Activated naive CD8-positive, alpha-beta T cell treated with anti-CD3 and anti-CD28 coated beads, Interleukin-2, amount 10 ng/mL, durations not matched to agents 7 days and 5 days (primary cell): ENCODE measurements around the gene SST. TPM values are rescaled to one million over a fixed set of nuclear protein-coding genes. Genes with fewer than 3 reads are reported as not detected.
"Not testable (repeated sequence)": the region's sequence is repeated elsewhere in the genome, so short reads cannot be mapped to it uniquely, and the experiment has no call there.

ENCODE experiments used
- ATAC-seq: fragments of 150-1000 bp; cut with Tn5 transposase; one replicate; pipeline ENCODE4 v1.10.0; 2021; ENCODE audit warnings: low read depth, moderate library complexity
- POLR2A ChIA-PET: fragments of 350-600 bp; sonication (Branson Sonifier 250); formaldehyde crosslinking; loops from one replicate; lab custom pipeline; 2021; ENCODE audit warnings: antibody characterized with exemption; lab: Charles Lee
- DNase-seq: peaks from one replicate; pipeline ENCODE4 v3.0.0; 2021
- H3K27ac Mint-ChIP-seq: one replicate; pipeline ENCODE4 v1.8.0; 2022; ENCODE audit warnings: mild to moderate bottlenecking, mixed read lengths
- H3K27me3 Mint-ChIP-seq: one replicate; pipeline ENCODE4 v1.8.0; 2022; ENCODE audit warnings: mild to moderate bottlenecking, moderate library complexity, mixed read lengths
- H3K36me3 Mint-ChIP-seq: one replicate; pipeline ENCODE4 v1.8.0; 2021; ENCODE audit warnings: mild to moderate bottlenecking, mixed read lengths
- H3K4me1 Mint-ChIP-seq: one replicate; pipeline ENCODE4 v1.8.0; 2021; ENCODE audit warnings: mixed read lengths
- H3K4me3 Mint-ChIP-seq: one replicate; pipeline ENCODE4 v1.8.0; 2022; ENCODE audit warnings: mild to moderate bottlenecking, moderate library complexity, mixed read lengths
- H3K9me3 Mint-ChIP-seq: one replicate; pipeline ENCODE4 v1.8.0; 2021; ENCODE audit warnings: mixed read lengths
- total RNA-seq, 2 experiments: library from RNA; stranded (reverse); gene quantifications; one replicate each; pipeline ENCODE4 v1.2.3, GENCODE V29; 2021

The SST gene
- total RNA-seq, 2 experiments from 2014 or later: not detected

DNA sequence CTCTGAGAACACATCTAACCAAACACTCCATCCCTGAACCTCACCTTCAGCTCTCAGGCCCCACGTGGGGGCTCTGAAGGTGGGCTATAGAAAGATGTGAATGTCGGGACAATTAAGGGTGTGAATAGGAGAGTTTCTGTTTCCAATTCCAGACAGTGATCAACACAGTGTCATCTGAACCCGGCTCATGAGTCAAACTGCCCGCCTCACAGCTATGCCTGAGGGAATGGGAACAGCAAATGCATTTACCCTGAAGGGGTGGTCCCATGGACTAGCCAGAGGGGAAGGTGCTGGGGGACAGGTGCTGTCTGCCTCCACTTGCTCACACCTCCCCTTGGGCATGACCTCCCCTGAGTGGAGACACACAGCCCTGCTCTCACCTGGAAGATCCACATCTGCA is 25.8 kb upstream of the SST start:
- Mint-ChIP-seq H3K36me3 (no peaks in the 10 kb centered on the region), H3K4me3 (no peak overlapping the region), H3K27ac (no peak overlapping the region), H3K9me3 (no peaks in the 10 kb centered on the region), H3K4me1 (no peaks in the 10 kb centered on the region), H3K27me3 (peaks cover 26% of the 10 kb centered on the region)
- DNase-seq (no peak), ATAC-seq (no peak)
- POLR2A ChIA-PET: no interaction called here

DNA sequence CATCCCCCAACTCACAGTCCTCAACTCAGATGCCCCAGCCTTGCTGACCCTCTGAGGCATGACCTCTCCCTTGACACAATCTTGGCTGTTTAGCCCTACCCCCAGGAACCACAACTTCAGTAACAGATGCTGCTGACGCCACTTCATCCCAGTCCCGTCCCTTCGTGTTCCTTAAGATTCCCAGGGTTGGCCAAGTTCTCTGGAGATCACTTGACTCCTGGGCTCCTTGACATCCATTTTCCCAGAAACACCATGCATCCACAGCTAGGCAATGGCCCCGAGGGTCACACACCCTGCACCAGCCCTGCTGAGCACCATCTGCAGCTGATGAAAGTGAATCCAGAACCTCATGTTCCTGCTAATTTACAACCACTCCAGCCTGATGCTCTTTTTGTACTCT is 25.3 kb upstream of the SST start:
- no peak for DNase-seq
- Mint-ChIP-seq H3K4me1 (no peaks in the 10 kb centered on the region), H3K4me3 (no peak overlapping the region), H3K27ac (no peak overlapping the region), H3K36me3 (no peaks in the 10 kb centered on the region), H3K9me3 (no peaks in the 10 kb centered on the region), H3K27me3 (peaks cover 30% of the 10 kb centered on the region)
- ATAC-seq: no peak
- POLR2A ChIA-PET: no interaction called here

DNA sequence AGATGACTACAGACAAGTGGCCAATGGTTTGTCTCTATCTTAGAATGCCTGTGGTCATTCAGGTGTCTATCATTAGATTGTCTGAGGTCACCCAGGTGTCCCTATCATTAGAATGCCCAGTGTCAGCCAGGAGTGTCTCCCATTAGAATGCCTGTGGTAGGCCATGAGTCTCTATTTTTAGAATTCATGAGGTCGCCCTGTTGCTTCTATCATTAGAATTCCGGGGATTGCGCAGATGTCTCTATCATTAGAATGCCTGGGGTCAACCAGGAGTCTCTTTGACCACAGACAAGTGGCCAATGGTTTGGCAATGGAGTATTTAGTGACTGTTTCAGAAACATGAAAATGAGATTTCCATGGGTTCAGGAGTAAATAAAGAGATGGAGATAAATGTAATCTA is 24.6 kb upstream of the SST start:
- ATAC-seq (no peak), DNase-seq (no peak)
- Mint-ChIP-seq H3K9me3 (no peaks in the 10 kb centered on the region), H3K27ac (no peak overlapping the region), H3K36me3 (no peaks in the 10 kb centered on the region), H3K4me3 (no peak overlapping the region), H3K4me1 (no peaks in the 10 kb centered on the region), H3K27me3 (peaks cover 36% of the 10 kb centered on the region)
- POLR2A ChIA-PET: no interaction called here

DNA sequence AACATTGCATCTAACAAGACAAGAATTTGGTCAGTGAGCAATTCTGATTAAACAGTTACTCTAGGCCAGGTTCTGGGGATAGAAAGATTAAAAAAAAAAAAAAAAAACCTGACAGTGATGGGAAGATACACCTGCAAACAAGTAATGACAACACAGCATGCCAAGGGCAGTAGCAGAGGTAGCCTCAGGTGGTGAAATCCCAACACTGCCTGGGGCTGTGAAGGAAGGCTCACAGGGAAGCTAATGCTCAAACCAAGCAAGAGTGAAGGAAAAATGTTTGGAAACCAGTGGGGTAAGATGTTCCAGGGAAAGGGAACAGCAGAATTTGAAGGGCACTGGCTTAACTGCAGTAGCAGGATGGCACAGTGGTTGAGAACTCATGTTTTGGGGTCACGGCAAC is 23.2 kb upstream of the SST start:
- peaks cover 45% of the 10 kb centered on the region for H3K27me3 Mint-ChIP-seq
- H3K9me3 Mint-ChIP-seq: no peaks in the 10 kb centered on the region
- no peak for ATAC-seq
- H3K27ac Mint-ChIP-seq: no peak overlapping the region
- POLR2A ChIA-PET: no interaction called here
- no peak for DNase-seq
- no peak overlapping the region for H3K4me3 Mint-ChIP-seq
- no peaks in the 10 kb centered on the region for H3K4me1 Mint-ChIP-seq
- H3K36me3 Mint-ChIP-seq: no peaks in the 10 kb centered on the region

DNA sequence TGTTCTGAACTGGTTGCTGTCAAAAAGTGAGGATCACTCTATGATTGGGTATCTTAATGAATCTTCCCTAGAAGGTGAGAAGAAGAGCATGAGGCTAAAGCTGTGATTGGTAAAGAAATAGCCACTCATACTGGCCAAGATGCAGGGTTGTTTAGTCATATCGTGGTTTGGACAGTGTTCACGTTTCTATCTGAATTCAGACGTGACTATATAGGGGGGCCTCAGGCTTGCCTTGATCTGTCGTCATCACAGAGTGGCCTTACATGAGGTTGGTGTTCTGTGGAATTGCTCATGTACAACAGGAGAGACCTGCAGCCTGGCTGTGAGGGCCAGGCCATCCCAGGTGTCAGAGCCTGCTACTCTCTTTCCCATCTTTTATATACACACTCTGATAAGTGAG is 19.8 kb upstream of the SST start:
- no peak for DNase-seq
- Mint-ChIP-seq H3K4me1 (no peaks in the 10 kb centered on the region), H3K9me3 (peaks cover 3% of the 10 kb centered on the region), H3K27ac (no peak overlapping the region), H3K4me3 (no peak overlapping the region), H3K36me3 (no peaks in the 10 kb centered on the region), H3K27me3 (peaks cover 55% of the 10 kb centered on the region)
- POLR2A ChIA-PET: no interaction called here
- no peak for ATAC-seq

DNA sequence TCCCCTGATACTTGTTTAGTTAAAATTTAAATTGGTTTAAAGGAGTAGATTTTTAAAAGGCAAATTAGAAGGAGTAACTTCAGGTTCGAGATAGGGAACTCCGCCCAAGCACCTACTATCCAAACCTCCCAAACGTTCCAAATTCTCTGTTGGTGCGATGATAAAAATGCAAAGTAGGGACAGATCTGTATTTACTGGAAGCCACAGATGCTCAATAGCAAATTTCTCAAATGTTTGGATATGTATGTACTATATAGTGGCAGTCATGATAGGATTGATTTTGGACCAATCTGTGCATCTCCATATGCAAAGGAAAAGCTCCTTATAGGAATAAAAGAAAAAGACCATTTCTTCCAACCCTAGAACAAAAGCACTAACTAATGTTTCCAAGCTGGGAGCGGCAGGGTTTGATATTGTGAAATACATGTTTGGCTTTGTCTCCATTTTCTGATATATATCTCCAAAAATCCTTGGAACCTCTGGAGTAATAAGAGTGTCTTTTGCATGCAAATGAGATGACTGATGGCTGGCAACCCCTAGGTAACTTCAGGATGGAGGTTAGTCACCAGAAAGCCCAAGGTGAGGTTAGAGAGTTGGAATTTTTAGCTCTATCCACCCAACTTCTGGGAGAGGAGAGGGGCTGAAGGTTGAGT is 16.6 kb upstream of the SST start:
- Mint-ChIP-seq H3K9me3 (peaks cover 3% of the 10 kb centered on the region), H3K36me3 (no peaks in the 10 kb centered on the region), H3K27ac (no peak overlapping the region), H3K4me1 (no peaks in the 10 kb centered on the region), H3K4me3 (no peak overlapping the region), H3K27me3 (peaks cover 46% of the 10 kb centered on the region)
- DNase-seq (no peak), ATAC-seq (no peak)
- POLR2A ChIA-PET: no interaction called here

DNA sequence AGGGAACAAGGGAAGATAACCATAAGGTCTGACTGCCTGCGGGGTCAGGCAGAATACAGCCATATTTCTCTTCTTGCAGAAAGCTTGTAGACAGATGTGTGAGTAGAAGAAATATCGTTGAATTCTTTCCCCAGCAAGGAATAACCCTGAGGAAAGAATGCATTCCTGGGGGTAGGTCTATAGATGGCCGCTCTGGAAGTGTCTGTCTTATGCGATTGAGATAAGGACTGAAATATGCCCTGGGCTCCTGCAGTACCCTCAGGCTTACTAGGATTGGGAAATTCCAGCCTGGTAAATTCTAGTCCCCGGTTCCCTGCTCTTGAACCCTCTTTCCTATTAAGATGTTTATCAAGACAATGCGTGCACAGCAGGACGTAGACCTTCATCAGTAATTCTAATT is 15.8 kb upstream of the SST start:
- POLR2A ChIA-PET: no interaction called here
- Mint-ChIP-seq H3K4me1 (no peaks in the 10 kb centered on the region), H3K36me3 (no peaks in the 10 kb centered on the region), H3K9me3 (peaks cover 3% of the 10 kb centered on the region), H3K27me3 (peaks cover 41% of the 10 kb centered on the region), H3K4me3 (no peak overlapping the region), H3K27ac (no peak overlapping the region)
- no peak for ATAC-seq
- DNase-seq: no peak

DNA sequence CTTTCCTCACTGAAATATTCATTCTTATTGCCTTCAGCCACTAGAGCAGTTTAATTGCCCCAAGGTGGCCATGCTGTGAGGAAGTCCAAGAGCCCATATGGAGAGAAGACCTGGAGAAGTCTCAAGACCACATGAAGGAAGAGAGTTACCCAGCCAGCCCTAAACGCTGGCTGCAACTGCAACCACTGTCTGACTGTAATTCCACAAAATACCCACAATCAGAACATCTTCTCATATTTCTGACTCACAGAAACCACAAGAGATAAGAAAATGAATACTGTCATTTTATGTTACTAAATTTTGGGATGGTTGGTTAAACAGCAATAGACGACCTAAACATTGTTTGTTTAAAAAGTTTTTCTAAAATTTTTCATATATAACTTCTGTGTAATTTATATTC is 14.7 kb upstream of the SST start:
- Mint-ChIP-seq H3K27me3 (peaks cover 35% of the 10 kb centered on the region), H3K27ac (no peak overlapping the region), H3K4me3 (no peak overlapping the region), H3K9me3 (peaks cover 3% of the 10 kb centered on the region), H3K36me3 (no peaks in the 10 kb centered on the region), H3K4me1 (no peaks in the 10 kb centered on the region)
- POLR2A ChIA-PET: no interaction called here
- ATAC-seq: no peak
- DNase-seq: no peak

DNA sequence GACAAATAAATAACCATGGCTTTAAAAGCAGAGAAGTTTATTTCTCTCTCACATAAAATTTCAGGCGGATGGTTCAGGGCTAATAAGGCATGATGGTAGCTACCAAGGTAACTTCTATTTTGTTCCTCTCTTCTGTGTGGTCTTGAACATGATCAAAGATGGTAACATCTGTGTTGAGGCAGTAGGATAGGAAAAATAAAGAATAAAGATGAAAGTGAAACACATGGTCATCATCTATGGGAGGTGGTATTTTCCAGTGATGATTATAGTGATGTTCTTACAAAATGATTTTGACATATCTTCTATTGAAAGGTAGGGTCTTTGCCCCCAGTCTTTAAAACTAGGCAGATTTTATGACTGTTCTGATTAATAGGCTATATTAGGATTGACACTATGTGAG is 14.2 kb upstream of the SST start:
- Mint-ChIP-seq H3K27ac (no peak overlapping the region), H3K27me3 (peaks cover 35% of the 10 kb centered on the region), H3K9me3 (peaks cover 3% of the 10 kb centered on the region), H3K4me1 (peaks cover 2% of the 10 kb centered on the region), H3K36me3 (no peaks in the 10 kb centered on the region), H3K4me3 (no peak overlapping the region)
- DNase-seq (no peak), ATAC-seq (no peak)
- POLR2A ChIA-PET: no interaction called here

DNA sequence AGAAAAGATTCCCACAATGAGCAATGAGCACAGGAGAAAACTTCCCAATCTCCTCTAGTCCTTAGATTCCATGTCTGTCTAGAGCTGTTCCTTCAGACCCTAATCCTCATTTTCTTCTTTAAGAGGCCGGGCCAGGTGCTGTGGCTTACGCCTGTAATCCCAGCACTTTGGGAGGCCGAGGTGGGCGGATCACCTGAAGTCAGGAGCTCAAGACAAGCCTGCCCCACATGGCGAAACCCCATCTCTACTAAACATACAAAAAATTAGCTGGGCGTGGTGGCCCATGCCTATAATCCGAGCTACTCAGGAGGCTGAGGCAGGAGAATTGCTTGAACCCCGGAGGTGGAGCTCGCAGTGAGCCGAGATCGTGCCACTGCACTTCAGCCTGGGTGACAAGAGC is 11.6 kb upstream of the SST start:
- H3K27ac Mint-ChIP-seq, H3K4me3 Mint-ChIP-seq, POLR2A ChIA-PET, H3K36me3 Mint-ChIP-seq, H3K9me3 Mint-ChIP-seq, DNase-seq, H3K4me1 Mint-ChIP-seq, ATAC-seq: not testable (repeated sequence)
- H3K27me3 Mint-ChIP-seq: peaks cover 27% of the 10 kb centered on the region

DNA sequence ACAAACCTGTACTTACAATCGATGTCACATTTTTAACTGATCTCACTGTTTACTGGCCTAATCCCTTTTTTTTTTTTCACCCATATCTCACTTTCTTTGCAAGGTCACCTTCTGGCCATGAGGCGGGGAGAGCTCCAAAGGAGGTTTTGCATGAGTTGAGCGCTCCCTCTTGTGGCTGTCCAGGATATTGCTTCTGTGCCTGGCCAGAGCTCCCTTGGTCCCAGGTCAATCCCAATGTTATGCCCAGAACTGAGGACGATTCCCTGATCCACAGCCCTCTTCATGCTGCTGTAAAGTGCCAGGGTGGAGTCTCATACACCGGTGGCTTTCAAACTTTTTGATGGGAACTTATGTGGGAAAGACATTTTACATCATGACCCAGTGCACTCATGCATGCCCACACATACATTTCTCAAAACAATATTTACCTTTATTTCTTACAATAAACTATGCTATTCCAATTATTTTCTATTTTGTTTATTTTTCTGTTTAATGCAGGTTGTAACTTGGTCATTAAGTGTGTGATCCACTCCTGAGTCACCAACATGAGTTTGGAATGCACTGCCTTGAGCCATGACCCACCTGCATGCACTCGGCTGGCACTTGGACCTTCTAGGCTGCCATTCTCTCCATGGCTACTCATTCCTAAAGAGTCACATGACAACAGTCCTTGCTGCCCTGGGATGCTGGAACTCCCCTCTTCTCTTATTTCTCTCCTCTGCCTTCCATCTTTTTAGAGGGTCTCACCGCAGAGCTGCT is 9.6 kb upstream of the SST start:
- DNase-seq (peak; percentile 67), ATAC-seq (peak; percentile 68)
- no peaks in the 10 kb centered on the region for H3K36me3 Mint-ChIP-seq
- no peak overlapping the region for H3K4me3 Mint-ChIP-seq
- no peaks in the 10 kb centered on the region for H3K9me3 Mint-ChIP-seq
- peaks cover 32% of the 10 kb centered on the region for H3K27me3 Mint-ChIP-seq
- no peak overlapping the region for H3K27ac Mint-ChIP-seq
- H3K4me1 Mint-ChIP-seq: peaks cover 2% of the 10 kb centered on the region
- POLR2A ChIA-PET: interaction anchor here (0.7 to 2.0 kb wide), 3 partner anchors 33 to 361 kb away, joined by 3 to 13 read pairs (median 4); partner anchors contain the start of gene RTP4

DNA sequence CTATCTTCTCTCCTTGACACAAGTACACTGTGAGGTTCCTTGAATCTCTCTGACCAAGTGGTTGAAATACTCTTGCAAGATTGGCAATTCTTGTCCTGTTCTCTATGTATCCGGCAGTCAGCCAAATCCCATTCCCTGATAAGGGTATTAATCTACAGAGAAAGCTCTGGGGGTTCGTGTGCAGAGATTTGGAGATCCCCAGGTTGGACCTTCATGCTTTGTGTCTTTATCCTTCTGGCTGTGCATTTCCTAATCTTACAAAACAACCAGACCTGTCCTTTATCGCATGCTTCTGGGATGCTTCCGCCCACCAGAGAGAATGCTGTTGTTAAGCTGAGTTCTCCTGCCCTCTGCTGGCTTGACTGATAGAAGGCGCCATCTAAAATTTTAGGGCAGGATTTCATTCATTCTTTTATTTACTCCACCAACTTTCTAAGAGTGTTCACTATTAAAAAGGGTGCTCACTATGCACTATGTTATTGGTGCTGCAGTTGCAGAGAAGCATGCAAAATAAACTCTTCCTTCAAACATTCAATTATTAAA is 8.6 kb upstream of the SST start:
- Mint-ChIP-seq H3K9me3 (no peaks in the 10 kb centered on the region), H3K27ac (no peak overlapping the region), H3K4me1 (peaks cover 2% of the 10 kb centered on the region), H3K4me3 (no peak overlapping the region), H3K27me3 (peaks cover 35% of the 10 kb centered on the region), H3K36me3 (no peaks in the 10 kb centered on the region)
- peak; percentile 32 for DNase-seq
- peak; percentile 33 for ATAC-seq
- POLR2A ChIA-PET: interaction anchor here (2.0 kb wide), 1 partner anchor 360 kb away, joined by 13 read pairs; no protein-coding TSS in a partner anchor

DNA sequence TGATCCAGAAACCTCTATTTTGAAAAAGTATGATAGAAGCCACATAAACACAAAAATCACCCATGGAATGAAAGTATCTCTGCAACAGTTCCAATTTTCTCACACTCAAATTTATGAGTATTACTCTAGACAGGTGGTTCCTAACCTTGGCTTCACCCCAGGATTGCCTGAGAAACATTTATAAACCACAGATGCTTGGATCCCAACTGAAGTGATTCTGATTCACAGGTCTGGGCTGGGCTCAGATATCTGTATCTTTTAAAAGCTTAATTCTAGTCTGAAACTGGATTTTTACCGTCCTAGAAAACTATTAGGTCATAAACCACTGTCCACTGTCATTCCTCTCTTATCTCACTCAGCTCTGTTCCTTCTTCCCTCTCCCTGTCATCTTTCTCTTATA is 7.4 kb upstream of the SST start:
- Mint-ChIP-seq H3K27me3 (peaks cover 38% of the 10 kb centered on the region), H3K27ac (no peak overlapping the region), H3K4me1 (peaks cover 2% of the 10 kb centered on the region), H3K4me3 (no peak overlapping the region), H3K9me3 (no peaks in the 10 kb centered on the region), H3K36me3 (no peaks in the 10 kb centered on the region)
- POLR2A ChIA-PET: no interaction called here
- ATAC-seq (no peak), DNase-seq (no peak)

DNA sequence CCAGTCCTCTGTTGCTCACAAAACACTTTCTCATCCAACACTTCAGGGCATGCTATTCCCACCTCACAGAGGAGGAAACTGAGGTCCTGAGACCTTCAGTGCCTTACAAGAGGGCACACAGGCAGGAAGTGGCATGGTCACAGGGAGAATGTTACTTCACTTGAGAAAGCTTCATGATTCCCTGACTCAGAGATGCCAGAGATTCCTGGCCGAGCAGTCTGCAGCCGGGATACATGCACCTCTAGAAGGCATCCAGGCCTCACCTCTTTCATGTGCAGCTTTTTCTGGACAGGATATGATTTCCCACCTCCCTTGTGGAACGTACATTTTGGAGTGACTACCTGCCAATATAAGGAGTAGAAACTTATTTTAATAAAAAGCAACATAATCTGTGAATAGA is 2.8 kb upstream of the SST start:
- peaks cover 63% of the 10 kb centered on the region for H3K27me3 Mint-ChIP-seq
- H3K4me3 Mint-ChIP-seq: no peak overlapping the region
- no peaks in the 10 kb centered on the region for H3K9me3 Mint-ChIP-seq
- ATAC-seq: no peak
- no peak for DNase-seq
- no peak overlapping the region for H3K27ac Mint-ChIP-seq
- H3K4me1 Mint-ChIP-seq: no peaks in the 10 kb centered on the region
- POLR2A ChIA-PET: no interaction called here
- no peaks in the 10 kb centered on the region for H3K36me3 Mint-ChIP-seq
